ENCODE results near the gene CEACAM8. TPM values are rescaled to one million over a fixed set of nuclear protein-coding genes. Genes with fewer than 3 reads are reported as not detected.

The CEACAM8 gene
- total and polyA plus RNA-seq, 2 donors (not counting 3 experiments of a cell fraction or from before 2014, with no cell fraction given), result not detected

DNA sequence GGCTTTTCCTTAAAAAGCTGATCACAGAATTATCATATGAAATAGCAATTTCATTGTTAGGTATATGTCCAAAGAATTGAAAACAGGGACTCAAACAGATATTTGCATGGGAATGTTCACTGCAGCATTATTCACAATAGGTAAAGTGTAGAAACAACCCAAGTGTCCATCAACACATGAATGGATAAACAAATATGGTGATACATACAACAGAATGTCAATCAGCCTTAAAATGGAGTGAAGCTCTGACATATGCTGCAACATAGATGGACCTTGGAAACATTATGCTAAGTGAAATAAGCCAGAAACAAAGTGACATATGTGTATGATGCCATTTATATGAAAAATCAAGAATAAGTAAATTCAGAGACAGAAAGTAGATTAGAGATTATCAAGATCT is 60.3 kb downstream of the CEACAM8 start:
- FAIRE-seq (no peak), DNase-seq (ENCODE audit: low read depth, low spot score) (no peak)
- TF ChIP-seq, protein P1, sequence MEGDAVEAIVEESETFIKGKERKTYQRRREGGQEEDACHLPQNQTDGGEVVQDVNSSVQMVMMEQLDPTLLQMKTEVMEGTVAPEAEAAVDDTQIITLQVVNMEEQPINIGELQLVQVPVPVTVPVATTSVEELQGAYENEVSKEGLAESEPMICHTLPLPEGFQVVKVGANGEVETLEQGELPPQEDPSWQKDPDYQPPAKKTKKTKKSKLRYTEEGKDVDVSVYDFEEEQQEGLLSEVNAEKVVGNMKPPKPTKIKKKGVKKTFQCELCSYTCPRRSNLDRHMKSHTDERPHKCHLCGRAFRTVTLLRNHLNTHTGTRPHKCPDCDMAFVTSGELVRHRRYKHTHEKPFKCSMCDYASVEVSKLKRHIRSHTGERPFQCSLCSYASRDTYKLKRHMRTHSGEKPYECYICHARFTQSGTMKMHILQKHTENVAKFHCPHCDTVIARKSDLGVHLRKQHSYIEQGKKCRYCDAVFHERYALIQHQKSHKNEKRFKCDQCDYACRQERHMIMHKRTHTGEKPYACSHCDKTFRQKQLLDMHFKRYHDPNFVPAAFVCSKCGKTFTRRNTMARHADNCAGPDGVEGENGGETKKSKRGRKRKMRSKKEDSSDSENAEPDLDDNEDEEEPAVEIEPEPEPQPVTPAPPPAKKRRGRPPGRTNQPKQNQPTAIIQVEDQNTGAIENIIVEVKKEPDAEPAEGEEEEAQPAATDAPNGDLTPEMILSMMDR (IDR thresholded peaks at IDR 0.05; ENCODE audit: extremely low read depth in 1 of 2, insufficient read depth in 1 of 2, low read depth in 1 of 2, low read length in 2 of 2), result no peak
- TF ChIP-seq EZH2 (IDR thresholded peaks at IDR 0.05; ENCODE audit: borderline replicate concordance, low read depth, low read length, severe bottlenecking) (no peak), POLR2AphosphoS5 (IDR thresholded peaks at IDR 0.05; ENCODE audit: insufficient read depth, low read depth, low read length) (no peak), POLR2A (IDR thresholded peaks at IDR 0.05; ENCODE audit: low read depth, low read length) (no peak), JUN (IDR thresholded peaks at IDR 0.05; ENCODE audit: borderline replicate concordance, insufficient read depth, insufficient read length, low read depth) (no peak), GATA2 (IDR thresholded peaks at IDR 0.05; ENCODE audit: insufficient read depth, insufficient read length, low read depth, low read length) (no peak), FOS (IDR thresholded peaks at IDR 0.05; ENCODE audit: borderline replicate concordance, insufficient read depth, low read length) (no peak), MYC (IDR thresholded peaks at IDR 0.05; ENCODE audit: low read depth, low read length) (no peak)
- TF ChIP-seq, protein P2, sequence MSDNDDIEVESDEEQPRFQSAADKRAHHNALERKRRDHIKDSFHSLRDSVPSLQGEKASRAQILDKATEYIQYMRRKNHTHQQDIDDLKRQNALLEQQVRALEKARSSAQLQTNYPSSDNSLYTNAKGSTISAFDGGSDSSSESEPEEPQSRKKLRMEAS (IDR thresholded peaks at IDR 0.05; ENCODE audit: insufficient read depth, insufficient read length), result no peak
- Histone ChIP-seq H3K4me1 (ENCODE audit: control insufficient read depth, extremely low read depth, insufficient read depth, low read length) (no peaks in the 10 kb centered on the region), H3K9me3 (replicated peaks; ENCODE audit: control insufficient read depth, insufficient read depth, low read length) (no peaks in the 10 kb centered on the region), H3K27me3 (ENCODE audit: control insufficient read depth in 2 of 2, insufficient read depth in 2 of 2, low read length in 2 of 2) (no peaks in the 10 kb centered on the region), H2AFZ (ENCODE audit: low read depth, low read length) (no peak overlapping the region), H3K4me3 (replicated peaks in 1 of 3; ENCODE audit: insufficient read depth in 1 of 3, low read depth in 1 of 3, low read length in 3 of 3) (no peak overlapping the region), H3K79me2 (ENCODE audit: control insufficient read depth, insufficient read depth, low read length) (no peaks in the 10 kb centered on the region), H4K20me1 (replicated peaks; ENCODE audit: control insufficient read depth, extremely low read depth, insufficient read depth, low read length) (no peaks in the 10 kb centered on the region), H3K4me2 (ENCODE audit: insufficient read depth, low read length) (no peak overlapping the region), H3K36me3 (ENCODE audit: control insufficient read depth in 2 of 2, extremely low read depth in 1 of 2, insufficient read depth in 2 of 2, low read length in 2 of 2) (no peaks in the 10 kb centered on the region), H3K9me1 (replicated peaks; ENCODE audit: control insufficient read depth, extremely low read depth, insufficient read depth, low read length) (no peaks in the 10 kb centered on the region), H3K27ac (ENCODE audit: insufficient read depth, low read depth, low read length) (no peak overlapping the region), H3K9ac (replicated peaks; ENCODE audit: extremely low read depth, insufficient read depth, low read length) (no peak overlapping the region)
- intact Hi-C loops (cut with micrococcal nuclease), result no loop called here
- POLR2A ChIA-PET, result no interaction called here
- dilution Hi-C loops (cut with MboI; ENCODE audit: extremely low pct_ligation_motif_present, low sequenced_read_pairs), result no loop called here
- CTCF ChIA-PET, result interaction anchor here (0.8 to 1.9 kb wide), 2 partner anchors 84 to 96 kb away, joined by 3 to 7 read pairs; no protein-coding TSS in a partner anchor
- no TSS peak for BruUV-seq (replicated peaks)

Measured in endothelial cell of umbilical vein (primary cell).